GM19240 (cell line): ENCODE data around the gene SLC25A41.

ENCODE experiments used
- DNase-seq: peaks from one replicate; pipeline ENCODE4 v3.0.0; 2011; ENCODE audit warnings: low spot score; ENCODE audit not compliant: insufficient read length

SLC25A41 gene

DNA sequence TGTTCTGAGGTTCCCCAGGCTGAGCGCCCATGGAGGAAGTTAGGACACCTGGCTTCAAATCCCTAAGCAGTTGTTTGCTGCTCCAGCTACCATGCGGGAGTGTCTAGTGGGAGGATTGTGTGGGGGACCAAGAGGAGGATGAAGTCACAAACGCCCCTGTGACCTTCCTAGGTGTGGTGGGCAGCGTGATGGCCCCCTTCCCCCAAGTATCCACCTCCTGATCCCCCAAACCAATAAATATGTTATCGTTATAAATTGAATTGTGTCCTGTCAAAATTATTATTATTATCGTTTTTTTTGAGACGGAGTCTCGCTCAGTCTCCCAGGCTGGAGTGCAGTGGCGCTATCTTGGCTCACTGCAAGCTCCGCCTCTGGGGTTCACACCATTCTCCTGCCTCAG lies at the start of gene SLC25A41:
Gene SLC25A41, minus strand, starts transcription at position 101 of the 400 bp plus-strand sequence. Its CDS starts 70 bp downstream, at position 31.
- DNase-seq = no peak

DNA sequence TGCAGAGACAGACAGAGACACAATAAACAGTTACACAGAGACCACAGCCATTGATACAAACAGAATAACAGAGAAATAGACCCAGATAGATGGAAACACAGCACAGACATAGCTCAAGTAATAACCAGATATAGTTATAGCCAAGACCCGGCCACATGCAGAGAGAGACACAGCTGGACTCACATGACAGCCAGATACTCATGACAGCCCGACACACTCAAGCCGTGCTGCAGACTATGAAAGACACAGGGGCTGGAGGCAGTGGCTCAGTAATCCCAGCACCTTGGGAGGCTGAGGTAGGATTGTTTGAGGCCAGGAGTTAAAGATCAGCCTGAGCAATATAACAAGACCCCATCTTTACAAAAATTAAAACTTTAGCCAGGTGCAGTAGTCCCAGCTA lies 49.7 kb upstream of the SLC25A41 start:
- DNase-seq = no peak

DNA sequence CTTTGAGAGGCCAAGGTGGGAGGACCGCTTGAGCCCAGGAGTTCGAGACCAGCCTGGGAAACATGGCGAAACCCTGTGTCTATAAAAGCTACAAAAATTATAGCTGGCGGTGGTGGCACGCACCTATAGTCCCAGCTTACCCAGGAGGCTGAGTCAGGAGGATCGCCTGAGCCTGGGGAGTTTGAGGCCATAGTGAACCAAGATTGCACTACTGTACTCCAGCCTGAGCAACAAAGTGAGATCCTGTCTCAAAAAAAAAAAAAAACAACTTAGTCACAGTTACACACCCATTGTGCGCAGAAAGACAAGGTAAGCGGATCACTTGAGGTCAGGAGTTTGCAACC lies 48.8 kb upstream of the SLC25A41 start:
- DNase-seq = no peak

DNA sequence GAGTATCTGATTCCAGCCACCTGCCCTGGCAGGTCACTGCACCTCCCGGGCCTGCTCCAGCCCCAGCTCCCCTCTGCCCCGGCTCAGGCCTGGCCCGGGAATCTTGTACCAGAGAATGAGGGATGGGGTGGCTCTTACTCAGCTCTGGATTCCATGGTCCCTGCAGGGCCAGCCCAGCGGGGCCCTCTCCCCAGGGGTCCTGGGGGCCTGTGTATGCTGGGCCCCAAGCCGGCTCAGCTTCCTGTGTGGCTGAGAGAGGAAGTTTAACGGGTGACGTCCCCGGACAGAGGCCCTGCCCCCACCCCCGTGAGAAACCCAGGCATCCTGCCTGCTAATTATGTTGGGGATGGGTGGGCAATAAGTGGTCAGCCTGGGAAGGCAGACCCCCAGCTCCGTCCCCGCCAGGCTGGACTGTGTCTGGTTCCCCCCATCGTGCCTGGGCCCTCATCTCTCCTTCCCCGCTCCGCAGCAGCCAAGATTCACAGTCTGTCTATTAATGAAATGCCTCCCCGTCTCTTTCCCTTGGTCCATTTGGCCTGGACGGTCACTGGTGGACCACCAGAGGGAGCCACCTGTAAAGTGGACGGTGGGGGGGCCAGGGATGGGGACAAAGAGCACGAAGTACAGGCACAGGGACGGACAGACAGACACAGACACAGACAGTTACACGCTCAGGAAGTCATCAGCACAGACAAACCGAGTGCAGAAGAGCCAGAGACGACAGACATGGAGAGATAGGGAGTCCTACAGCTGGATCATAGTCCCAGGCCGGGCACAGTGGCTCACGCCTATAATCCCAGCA lies 48.2 kb upstream of the SLC25A41 start, which contains the start of gene DENND1C:
Gene DENND1C, minus strand, starts transcription at position 247 of the 802 bp plus-strand sequence. Its CDS starts 92 bp downstream, at position 155.
- DNase-seq = peak; percentile 65

DNA sequence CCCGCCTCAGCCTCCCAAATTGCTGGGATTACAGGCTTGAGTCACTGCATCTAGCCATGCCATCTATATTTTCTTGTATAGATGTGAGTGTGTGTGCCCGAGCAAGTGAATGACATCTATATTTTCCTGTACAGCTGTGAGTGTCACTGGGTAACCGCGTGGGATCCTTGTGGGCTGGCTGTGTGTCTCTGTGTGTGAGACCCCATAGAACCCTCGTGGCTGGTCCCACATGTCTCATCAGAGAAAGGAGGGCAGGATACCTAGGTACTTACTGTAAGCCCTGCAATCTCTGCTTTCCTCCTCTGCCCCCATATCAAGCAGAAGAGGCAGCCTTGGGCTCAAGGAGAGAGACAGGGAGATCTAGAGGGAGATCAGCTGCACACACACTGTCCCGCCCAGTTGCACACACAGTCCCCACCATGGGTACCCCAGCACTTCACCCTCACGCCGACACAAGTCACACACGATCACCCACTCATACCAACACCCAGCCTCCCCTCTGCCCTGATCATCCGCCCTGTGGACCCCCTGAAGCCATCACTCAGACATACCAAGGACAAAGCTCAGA lies 47.4 kb upstream of the SLC25A41 start:
- DNase-seq = no peak

DNA sequence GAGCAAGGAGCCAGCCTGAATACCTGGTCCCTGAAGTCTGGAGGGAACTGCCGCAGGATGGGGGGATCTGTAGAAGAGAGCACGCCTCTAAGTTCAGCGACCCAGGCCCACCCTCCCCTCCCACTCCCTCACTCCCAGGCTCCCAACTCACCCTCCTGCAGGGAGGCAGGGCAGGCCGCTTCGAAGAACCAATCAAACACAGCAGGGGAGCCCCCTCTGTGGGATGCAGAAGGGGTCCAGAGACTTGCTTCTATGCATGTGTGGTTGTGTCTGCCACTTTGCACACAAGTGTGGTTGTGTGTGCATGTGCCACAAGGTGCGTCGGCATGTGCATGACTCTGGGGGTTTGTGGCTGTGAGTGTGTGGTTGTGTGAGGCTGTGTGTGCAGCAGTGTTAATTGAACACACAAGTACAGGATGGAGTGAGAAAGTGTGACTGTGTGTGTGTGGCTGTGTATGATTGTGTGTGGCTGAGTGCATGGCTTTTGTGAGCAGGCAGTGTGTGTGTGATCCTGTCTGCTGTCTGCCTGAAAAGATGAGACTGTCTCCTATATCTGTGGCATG lies 46.4 kb upstream of the SLC25A41 start:
- DNase-seq = no peak

DNA sequence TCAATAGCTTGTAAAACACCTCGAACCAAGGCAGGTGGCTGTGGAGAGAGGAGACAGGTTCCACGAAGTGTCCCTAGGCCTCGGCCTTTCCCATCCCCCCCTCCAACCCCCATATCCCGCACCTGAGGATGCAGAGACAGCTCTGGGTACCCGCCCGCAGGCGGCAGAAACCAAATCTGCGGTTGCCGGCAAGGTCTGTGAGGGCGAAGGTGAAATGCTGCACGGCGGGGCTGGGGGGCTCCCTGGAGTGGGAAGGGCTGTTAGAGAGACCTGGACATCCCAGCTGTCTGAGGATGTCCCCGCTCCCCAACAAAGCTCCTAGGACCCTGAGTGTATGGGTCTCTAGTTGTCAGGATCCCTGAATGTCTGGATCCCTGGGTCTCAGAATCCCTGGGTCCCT lies 45.3 kb upstream of the SLC25A41 start:
- no peak for DNase-seq

DNA sequence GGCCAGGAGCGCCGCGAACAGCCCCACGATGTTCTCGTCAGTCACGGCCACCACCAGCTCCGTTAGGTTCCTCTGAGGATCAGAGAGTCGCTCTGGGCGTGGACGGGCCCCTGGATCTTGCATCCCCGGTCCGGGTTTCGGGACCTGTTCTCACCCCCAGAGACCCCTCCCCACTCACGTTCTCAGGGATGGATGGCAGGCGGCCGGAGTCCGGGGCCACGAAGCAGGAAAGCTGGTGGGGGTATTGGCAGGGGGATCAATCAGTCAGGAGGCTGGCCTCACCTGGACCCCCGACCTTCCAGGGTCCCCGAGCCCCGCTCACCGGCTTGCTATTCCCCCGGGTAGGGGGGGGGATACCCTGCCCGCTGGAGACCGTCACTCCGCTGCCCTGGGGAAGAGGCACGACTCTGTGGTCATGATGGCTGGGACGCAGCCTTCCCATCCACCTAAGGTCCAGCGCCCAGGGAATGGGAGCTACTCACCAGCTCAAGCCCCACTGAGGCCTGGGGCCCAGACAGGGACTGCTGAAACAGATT lies 43.4 kb upstream of the SLC25A41 start:
- DNase-seq = no peak

DNA sequence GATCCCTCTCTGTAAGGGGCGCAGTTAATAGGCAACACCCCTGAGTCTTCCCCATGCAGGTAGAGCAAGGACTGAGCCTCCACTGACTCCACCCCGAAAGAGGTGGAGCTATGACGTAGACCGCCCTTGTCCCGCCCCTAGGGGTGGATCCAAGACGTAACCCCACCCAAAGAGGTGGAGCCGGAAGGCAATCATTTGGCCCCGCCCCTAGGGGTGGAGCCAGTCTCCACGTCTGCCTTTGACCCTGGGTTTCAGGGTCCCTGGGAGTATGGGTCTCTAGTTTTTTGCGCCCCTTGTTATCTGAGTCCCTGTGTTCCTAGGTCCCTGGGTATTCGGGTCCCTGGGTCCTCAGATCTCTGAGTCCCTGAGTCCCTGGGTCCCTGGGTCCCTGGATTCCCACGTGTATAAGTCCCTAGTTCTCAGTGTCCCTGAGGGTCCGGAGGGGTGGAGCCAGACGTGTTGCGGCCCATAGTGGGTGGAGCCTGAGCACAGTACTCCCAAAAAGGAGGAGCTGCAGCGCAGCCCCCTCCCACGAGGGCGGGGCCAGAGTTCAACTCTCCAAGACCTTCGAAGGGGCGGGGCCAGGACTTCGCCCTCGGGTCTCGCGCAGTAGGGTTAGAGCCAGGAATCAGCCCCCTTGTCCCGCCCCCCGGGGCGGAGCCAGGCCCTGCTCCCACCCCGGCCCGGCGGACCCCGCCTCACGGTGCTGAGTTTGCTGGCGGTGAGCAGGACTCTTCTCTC lies 42.8 kb upstream of the SLC25A41 start:
- no peak for DNase-seq

DNA sequence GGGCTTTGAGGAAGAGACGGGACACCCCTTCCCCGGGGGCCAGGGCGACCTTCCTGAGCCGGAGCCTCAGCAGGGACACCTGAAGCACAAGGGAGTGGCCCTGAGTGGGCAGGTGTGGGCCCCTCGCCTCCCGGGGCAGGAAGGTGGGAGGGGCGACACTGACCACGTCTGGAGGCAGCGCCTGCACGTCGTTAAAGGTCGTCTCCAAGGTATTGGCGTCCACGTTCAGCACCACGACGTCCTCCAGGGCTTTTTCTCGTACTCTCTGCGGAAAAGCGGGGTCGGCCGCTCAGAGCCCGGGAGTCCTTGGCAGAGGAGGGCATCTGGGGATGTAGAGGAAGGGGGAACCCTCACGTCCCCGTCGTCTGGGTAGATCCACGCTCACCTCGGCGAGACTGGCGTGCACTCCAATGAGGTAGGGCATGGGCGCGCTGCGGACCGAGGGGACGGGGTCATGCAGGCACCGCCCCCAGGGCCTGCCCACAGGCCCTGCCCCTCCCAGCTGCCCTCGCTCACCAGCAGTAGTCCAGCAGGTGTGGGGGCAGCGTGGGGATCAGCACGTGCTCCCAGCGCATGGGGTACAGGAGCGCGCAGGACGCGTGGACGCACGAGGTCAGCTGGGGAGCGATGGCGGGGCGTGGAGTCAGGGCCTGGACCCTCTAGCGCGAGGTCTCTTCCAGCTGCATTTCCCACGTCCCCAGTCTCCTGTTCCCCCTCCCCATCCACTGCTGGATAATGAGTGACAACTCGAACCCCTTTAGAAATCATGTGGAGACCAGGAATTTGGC lies 42.0 kb upstream of the SLC25A41 start:
- no peak for DNase-seq

DNA sequence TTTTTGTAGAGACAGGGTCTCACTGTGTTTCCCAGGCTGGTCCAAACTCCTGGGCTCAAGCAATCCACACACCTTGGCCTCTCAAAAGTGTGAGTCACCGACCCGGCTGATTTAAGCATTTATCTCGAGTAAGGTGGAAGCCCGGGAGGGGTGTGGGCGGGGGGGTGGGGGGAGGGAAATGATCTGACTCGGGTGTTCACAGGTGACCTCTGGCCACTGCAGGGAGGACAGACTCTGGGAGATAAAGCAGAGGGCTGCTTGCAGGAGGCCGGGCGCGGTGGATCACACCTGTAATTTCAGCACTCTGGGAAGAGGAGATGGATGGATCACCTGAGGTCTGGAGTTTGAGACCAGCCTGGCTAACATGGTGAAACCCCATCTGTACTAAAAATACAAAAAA lies 40.1 kb upstream of the SLC25A41 start:
- DNase-seq = no peak

DNA sequence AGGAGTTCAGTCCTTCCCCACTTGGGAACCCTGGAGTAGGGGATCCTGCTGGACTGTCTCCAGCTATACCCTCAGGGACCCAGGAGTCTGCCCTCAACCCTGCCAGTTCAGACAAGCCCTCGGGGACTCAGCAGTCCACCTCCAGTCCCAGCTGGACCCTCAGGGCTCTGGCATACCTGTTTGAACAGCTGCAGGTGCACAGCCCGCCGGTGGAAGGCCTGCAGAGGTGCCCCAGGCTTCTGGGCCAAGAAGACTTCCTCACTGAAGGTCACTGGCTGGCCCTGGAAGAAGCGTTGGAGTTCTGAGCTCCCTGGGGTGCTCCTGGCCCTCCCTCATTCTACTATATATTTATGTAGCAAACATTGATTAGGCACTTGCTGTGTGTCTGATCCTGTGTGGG lies 39.1 kb upstream of the SLC25A41 start:
- DNase-seq = no peak

DNA sequence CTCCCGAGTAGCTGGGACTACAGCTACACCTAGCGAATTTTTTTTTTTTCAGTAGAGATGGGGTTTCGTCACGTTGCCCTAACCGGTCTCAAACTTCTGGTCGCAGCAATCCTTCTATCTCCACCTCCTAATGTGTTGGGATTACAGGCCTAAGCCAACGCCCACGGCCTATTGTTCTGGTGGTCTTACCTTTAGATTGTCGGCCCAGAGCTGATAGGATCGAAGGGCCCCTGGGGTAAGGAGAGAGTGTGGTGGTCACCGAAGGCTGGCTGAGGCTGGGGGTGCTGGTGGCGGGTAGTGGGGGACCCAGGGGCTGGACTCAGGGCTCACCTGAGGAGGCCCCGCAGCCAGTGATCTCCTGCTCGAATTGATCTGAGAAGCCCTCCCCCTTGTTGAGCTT lies 37.5 kb upstream of the SLC25A41 start:
- DNase-seq = no peak

DNA sequence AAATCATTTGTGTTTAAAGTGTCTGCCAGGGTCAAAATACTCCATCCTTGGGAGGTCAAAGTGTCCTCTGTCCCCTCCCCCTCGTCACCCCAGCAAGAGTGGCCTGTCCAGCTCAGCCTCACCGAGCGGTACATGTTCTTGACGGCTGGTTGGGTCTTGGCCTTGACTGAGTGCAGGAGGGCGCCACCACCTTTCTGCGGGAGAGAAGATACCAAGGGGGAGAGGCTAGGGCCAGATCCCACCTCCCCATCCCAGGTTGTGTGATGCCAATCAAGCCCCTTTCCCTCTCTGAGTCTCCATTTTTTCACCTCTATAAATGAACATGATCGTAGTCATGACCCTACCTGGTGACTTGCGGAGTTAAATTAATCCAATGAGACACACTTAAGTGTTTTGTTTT lies 36.6 kb upstream of the SLC25A41 start:
- DNase-seq = no peak

DNA sequence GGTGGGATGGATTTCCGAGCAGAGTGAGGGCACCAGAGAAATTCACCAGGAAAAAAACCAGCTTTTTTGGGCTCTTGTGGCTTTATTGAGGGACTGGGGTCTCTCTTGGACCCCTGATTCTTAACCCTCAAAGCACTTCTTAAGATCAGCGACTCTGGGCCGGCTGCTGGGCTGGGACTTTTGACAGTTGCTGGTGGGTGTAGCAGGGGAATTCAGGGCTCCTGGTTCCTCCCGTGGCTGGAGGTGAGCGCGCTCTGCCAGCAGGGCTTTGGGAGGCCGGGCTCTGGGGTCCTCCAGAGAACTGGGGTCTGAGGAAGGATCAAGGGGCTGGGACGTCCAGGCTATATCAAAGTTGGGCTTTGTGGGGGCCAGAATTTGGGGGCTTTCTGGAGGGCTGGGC lies 33.8 kb upstream of the SLC25A41 start:
- no peak for DNase-seq

DNA sequence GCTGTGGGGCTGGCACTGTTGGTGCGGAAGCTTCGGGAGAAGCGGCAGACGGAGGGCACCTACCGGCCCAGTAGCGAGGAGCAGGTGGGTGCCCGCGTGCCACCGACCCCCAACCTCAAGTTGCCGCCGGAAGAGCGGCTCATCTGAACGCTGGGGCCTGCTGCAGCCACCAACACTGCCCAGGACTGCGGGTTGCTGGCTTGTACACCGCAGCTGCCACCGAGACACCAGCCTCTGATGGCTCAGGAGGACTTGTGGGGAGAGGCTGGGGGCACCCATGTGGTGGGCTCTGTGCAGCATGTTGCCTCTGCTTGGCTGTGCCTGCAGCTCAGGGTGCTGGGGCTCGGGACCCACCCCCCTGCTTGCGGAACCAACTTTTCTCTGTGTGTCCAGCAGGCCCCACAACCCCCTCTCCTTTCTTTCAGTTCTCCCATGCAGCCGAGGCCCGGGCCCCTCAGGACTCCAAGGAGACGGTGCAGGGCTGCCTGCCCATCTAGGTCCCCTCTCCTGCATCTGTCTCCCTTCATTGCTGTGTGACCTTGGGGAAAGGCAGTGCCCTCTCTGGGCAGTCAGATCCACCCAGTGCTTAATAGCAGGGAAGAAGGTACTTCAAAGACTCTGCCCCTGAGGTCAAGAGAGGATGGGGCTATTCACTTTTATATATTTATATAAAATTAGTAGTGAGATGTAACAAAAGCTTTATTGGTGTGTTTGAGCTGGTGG lies 33.1 kb upstream of the SLC25A41 start:
- no peak for DNase-seq

DNA sequence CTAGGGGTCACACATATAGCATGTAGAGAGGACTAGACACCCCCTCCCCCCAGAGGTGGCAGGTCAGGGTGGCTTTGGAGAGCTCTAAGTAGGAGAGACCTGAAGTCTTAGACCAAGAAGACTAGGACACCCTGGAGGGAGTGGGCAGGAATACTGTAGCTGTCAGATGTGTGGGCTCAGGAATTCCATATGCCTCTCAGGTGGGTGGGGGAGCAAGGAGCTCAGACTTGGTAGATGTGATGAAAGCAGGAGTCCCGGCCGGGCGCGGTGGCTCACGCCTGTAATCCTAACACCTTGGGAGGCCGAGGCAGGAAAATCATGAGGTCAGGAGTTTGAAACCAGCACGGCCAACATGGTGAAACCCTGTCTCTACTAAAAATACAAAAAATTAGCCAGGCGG lies 32.1 kb upstream of the SLC25A41 start:
- DNase-seq = no peak

DNA sequence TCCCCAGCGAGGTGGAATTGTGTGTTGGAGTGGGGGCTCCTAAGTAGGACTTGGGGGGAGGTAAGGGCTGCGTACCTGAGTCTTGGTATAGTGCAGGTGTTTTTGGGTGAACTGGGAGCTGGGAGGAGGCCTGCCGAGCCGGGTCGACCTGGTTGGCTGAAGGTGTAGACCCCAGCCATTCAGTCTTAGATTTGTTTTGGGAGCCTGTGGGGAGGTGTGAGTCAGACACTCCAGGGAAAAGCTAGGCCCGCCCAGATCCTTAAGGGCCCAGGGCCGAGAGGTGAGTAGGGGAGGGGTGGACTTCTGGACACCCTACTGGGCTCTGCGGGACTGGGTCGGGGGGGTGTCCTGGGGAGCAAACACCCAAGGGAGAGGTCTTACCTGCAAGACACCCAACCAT lies 31.4 kb upstream of the SLC25A41 start:
- DNase-seq = no peak

DNA sequence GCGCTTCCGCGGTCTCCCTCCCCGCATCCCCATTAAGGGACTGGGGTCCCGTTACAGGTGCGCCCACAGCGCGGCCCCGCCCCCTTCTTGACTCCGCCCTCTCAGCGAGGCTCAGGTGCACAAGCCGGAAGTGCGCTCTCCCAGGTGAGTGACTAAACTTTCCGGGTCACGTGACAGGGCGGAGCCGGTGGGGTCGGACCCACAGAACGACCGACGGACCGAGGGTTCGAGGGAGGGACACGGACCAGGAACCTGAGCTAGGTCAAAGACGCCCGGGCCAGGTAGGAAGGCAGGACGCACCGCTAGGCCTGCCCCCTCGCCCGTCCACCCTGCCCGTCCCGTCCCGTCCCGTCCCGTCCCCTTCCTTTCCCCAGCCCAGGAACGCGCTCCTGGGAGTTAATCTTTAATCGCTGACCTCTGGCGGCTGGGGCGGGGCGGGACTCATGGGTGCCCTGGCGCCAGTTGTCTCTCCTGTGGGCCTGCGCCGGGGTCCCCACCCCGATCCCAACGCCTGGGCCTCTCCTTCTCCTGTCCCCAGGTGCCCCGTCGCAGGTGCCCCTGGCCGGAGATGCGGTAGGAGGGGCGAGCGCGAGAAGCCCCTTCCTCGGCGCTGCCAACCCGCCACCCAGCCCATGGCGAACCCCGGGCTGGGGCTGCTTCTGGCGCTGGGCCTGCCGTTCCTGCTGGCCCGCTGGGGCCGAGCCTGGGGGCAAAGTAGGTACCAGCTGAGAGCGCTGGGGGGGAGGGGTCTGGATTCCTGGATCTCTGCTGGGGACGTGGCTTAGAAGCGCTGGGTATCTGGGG lies 30.7 kb upstream of the SLC25A41 start, which contains the start of gene CRB3:
Gene CRB3, plus strand, starts transcription at position 202 of the 804 bp plus-strand sequence. Its CDS starts 431 bp downstream, at position 633.
- no peak for DNase-seq
